Activated naive CD8-positive, alpha-beta T cell treated with anti-CD3 and anti-CD28 coated beads, Interleukin-2, amount 10 ng/mL, durations not matched to agents 7 days and 5 days (primary cell): ENCODE measurements around the gene NFKB2. TPM values are rescaled to one million over a fixed set of nuclear protein-coding genes. Genes with fewer than 3 reads are reported as not detected.

Source experiments
- ATAC-seq: fragments of 150-1000 bp; cut with Tn5 transposase; one replicate; pipeline ENCODE4 v1.10.0; 2021; ENCODE audit warnings: low read depth, moderate library complexity
- POLR2A ChIA-PET: fragments of 350-600 bp; sonication (Branson Sonifier 250); formaldehyde crosslinking; loops from one replicate; lab custom pipeline; 2021; ENCODE audit warnings: antibody characterized with exemption; lab: Charles Lee
- DNase-seq: peaks from one replicate; pipeline ENCODE4 v3.0.0; 2021
- H3K27ac Mint-ChIP-seq: one replicate; pipeline ENCODE4 v1.8.0; 2022; ENCODE audit warnings: mild to moderate bottlenecking, mixed read lengths
- H3K27me3 Mint-ChIP-seq: one replicate; pipeline ENCODE4 v1.8.0; 2022; ENCODE audit warnings: mild to moderate bottlenecking, moderate library complexity, mixed read lengths
- H3K36me3 Mint-ChIP-seq: one replicate; pipeline ENCODE4 v1.8.0; 2021; ENCODE audit warnings: mild to moderate bottlenecking, mixed read lengths
- H3K4me1 Mint-ChIP-seq: one replicate; pipeline ENCODE4 v1.8.0; 2021; ENCODE audit warnings: mixed read lengths
- H3K4me3 Mint-ChIP-seq: one replicate; pipeline ENCODE4 v1.8.0; 2022; ENCODE audit warnings: mild to moderate bottlenecking, moderate library complexity, mixed read lengths
- H3K9me3 Mint-ChIP-seq: one replicate; pipeline ENCODE4 v1.8.0; 2021; ENCODE audit warnings: mixed read lengths
- total RNA-seq, 2 experiments: library from RNA; stranded (reverse); gene quantifications; one replicate each; pipeline ENCODE4 v1.2.3, GENCODE V29; 2021

The NFKB2 gene
- total RNA-seq, 2 experiments from 2014 or later, result 103 to 104 TPM

- Mint-ChIP-seq H3K4me1 (peaks cover 25% of the 10 kb centered on the region), H3K36me3 (peaks cover 6% of the 10 kb centered on the region), H3K27me3 (no peaks in the 10 kb centered on the region), H3K9me3 (no peaks in the 10 kb centered on the region), H3K27ac (peak overlapping the region; percentile 96), H3K4me3 (peak overlapping the region; percentile 90)
- POLR2A ChIA-PET, result interaction anchor here (0.6 to 5.0 kb wide), 4 partner anchors 12 to 793 kb away, joined by 3 to 30 read pairs (median 4); partner anchors contain the start of genes CUEDC2 and SUFU
- DNase-seq (no peak), ATAC-seq (no peak)
Measured at GRCh38 chr10:102397222-102398171, 2.0 kb downstream of the NFKB2 start.

GRCh38 chr10:102398172-102399020 lies 2.9 kb downstream of the NFKB2 start:
- peaks cover 6% of the 10 kb centered on the region for H3K36me3 Mint-ChIP-seq
- H3K9me3 Mint-ChIP-seq, result no peaks in the 10 kb centered on the region
- DNase-seq (no peak), ATAC-seq (no peak)
- POLR2A ChIA-PET, result interaction anchor here (0.6 to 5.0 kb wide), 11 partner anchors 9 to 793 kb away, joined by 3 to 30 read pairs (median 4); partner anchors contain the start of genes CUEDC2 and SUFU
- H3K27ac Mint-ChIP-seq, result peak overlapping the region; percentile 41
- no peaks in the 10 kb centered on the region for H3K27me3 Mint-ChIP-seq
- peak overlapping the region; percentile 66 for H3K4me3 Mint-ChIP-seq
- H3K4me1 Mint-ChIP-seq, result peaks cover 23% of the 10 kb centered on the region

- POLR2A ChIA-PET, result interaction anchor here (0.6 to 1.5 kb wide), 12 partner anchors 10 to 173 kb away, joined by 3 to 6 read pairs (median 3); partner anchors contain the start of gene CUEDC2
- Mint-ChIP-seq H3K4me1 (peaks cover 21% of the 10 kb centered on the region), H3K27ac (peak overlapping the region; percentile 48), H3K9me3 (no peaks in the 10 kb centered on the region), H3K27me3 (no peaks in the 10 kb centered on the region), H3K36me3 (peaks cover 6% of the 10 kb centered on the region), H3K4me3 (peak overlapping the region; percentile 66)
- DNase-seq, result peak; percentile 96
- peak; percentile 71 for ATAC-seq
Measured at GRCh38 chr10:102399217-102400021, 3.9 kb downstream of the NFKB2 start.

DNA sequence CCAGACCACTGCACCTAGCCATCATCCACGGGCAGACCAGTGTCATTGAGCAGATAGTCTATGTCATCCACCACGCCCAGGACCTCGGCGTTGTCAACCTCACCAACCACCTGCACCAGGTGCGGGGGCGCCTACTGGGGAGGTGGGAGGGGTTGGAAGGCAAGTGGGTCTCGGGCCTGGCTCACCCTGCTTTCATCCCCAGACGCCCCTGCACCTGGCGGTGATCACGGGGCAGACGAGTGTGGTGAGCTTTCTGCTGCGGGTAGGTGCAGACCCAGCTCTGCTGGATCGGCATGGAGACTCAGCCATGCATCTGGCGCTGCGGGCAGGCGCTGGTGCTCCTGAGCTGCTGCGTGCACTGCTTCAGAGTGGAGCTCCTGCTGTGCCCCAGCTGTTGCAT lies 4.6 kb downstream of the NFKB2 start:
- no peak for DNase-seq
- H3K4me1 Mint-ChIP-seq, result peaks cover 19% of the 10 kb centered on the region
- peaks cover 6% of the 10 kb centered on the region for H3K36me3 Mint-ChIP-seq

GRCh38 chr10:102400598-102401341 lies 5.3 kb downstream of the NFKB2 start:
- Mint-ChIP-seq H3K4me3 (no peak overlapping the region), H3K27me3 (no peaks in the 10 kb centered on the region), H3K4me1 (peaks cover 21% of the 10 kb centered on the region), H3K36me3 (peaks cover 6% of the 10 kb centered on the region), H3K9me3 (no peaks in the 10 kb centered on the region), H3K27ac (peak overlapping the region; percentile 25)
- no peak for ATAC-seq
- no peak for DNase-seq
- POLR2A ChIA-PET, result interaction anchor here (1.1 kb wide), 1 partner anchor 32 kb away, joined by 4 read pairs; the partner anchor contains the start of gene CUEDC2

More for the DNA sequence above, 4.6 kb downstream of the NFKB2 start:
- Mint-ChIP-seq H3K27ac (peak overlapping the region; percentile 30), H3K4me3 (peak overlapping the region; percentile 59), H3K27me3 (no peaks in the 10 kb centered on the region), H3K9me3 (no peaks in the 10 kb centered on the region)
- no peak for ATAC-seq
- POLR2A ChIA-PET, result interaction anchor here (0.8 to 1.5 kb wide), 8 partner anchors 16 to 173 kb away, joined by 3 to 5 read pairs (median 4); partner anchors contain the start of gene CUEDC2

DNA sequence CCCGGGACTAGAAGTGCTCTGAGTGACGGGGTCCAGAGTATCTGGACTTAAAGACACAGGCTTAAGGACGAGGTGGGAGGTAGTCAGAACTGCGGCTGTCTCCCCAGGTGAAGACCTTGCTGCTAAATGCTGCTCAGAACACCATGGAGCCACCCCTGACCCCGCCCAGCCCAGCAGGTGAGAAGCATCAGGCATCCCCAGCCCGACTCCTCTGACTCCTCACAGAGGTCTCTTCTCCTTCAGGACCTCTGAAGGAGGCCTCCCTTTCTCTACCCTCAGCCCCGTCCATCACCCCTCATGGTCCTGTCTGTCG lies 5.8 kb downstream of the NFKB2 start:
- POLR2A ChIA-PET, result no interaction called here
- H3K36me3 Mint-ChIP-seq, result peaks cover 4% of the 10 kb centered on the region
- H3K4me1 Mint-ChIP-seq, result peaks cover 18% of the 10 kb centered on the region
- H3K27ac Mint-ChIP-seq, result peak overlapping the region; percentile 25
- H3K9me3 Mint-ChIP-seq, result no peaks in the 10 kb centered on the region
- H3K27me3 Mint-ChIP-seq, result no peaks in the 10 kb centered on the region
- ATAC-seq (no peak), DNase-seq (no peak)
- no peak overlapping the region for H3K4me3 Mint-ChIP-seq

GRCh38 chr10:102401735-102402511 lies 6.4 kb downstream of the NFKB2 start:
- POLR2A ChIA-PET, result interaction anchor here (1.0 kb wide), 1 partner anchor 74 kb away, joined by 3 read pairs; no protein-coding TSS in a partner anchor

DNA sequence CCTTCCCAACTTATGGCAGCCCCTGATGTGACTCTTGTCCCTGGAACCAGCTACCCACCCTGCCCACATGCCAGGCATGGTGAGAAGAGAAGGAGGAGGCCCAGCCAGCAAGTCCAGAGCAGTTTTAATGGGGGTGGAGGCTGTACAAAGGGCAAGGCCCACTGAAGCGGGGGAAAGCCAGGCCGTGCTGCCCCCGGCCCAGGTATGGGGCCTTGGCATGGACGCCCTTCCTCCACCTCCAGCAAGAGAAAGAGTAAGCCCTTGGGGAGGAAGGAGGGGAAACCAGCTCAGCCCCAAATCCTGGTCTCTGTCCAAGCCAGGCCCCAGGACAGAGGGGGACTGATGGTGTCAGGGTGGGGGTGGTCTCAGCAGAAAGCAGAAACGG lies 7.0 kb downstream of the NFKB2 start:
- no peak overlapping the region for H3K27ac Mint-ChIP-seq
- DNase-seq (no peak), ATAC-seq (no peak)
- peaks cover 4% of the 10 kb centered on the region for H3K36me3 Mint-ChIP-seq
- H3K9me3 Mint-ChIP-seq, result no peaks in the 10 kb centered on the region
- no peaks in the 10 kb centered on the region for H3K27me3 Mint-ChIP-seq
- POLR2A ChIA-PET, result interaction anchor here (1.0 kb wide), 1 partner anchor 74 kb away, joined by 3 read pairs; no protein-coding TSS in a partner anchor
- H3K4me3 Mint-ChIP-seq, result no peak overlapping the region
- peaks cover 16% of the 10 kb centered on the region for H3K4me1 Mint-ChIP-seq

More at GRCh38 chr10:102401735-102402511, 6.4 kb downstream of the NFKB2 start:
- Mint-ChIP-seq H3K27me3 (no peaks in the 10 kb centered on the region), H3K4me3 (no peak overlapping the region), H3K4me1 (peaks cover 16% of the 10 kb centered on the region), H3K36me3 (peaks cover 4% of the 10 kb centered on the region), H3K27ac (no peak overlapping the region), H3K9me3 (no peaks in the 10 kb centered on the region)
- DNase-seq (no peak), ATAC-seq (no peak)

DNA sequence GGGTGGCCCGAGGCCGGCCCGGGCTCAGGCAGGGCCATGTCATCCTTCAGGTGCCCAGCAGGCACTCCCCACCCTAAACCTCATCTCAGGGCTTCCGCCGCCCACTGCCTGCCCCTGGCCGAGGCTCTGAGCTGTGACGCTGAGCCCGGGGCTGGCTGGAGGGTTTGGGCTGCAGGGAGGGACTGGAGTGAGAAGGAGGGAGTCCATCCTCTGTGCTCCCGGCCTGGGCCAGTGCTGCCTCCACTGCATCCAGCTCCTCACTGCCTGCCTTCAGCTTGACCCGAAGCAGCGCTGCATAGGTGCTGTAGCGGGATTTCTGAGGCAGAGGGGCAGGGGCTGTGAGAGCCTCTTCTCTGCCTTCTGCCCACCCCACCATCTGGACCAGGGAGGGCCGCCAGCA lies 7.6 kb downstream of the NFKB2 start:
- H3K27ac Mint-ChIP-seq, result no peak overlapping the region
- POLR2A ChIA-PET, result interaction anchor here (1.2 kb wide), 1 partner anchor 9 kb away, joined by 3 read pairs; no protein-coding TSS in a partner anchor

GRCh38 chr10:102404361-102405107 lies 9.0 kb downstream of the NFKB2 start:
- no peak overlapping the region for H3K4me3 Mint-ChIP-seq
- DNase-seq, result no peak
- no peaks in the 10 kb centered on the region for H3K9me3 Mint-ChIP-seq
- peaks cover 8% of the 10 kb centered on the region for H3K27me3 Mint-ChIP-seq
- H3K36me3 Mint-ChIP-seq, result peaks cover 4% of the 10 kb centered on the region
- peaks cover 15% of the 10 kb centered on the region for H3K4me1 Mint-ChIP-seq
- no peak for ATAC-seq
- POLR2A ChIA-PET, result interaction anchor here (1.2 to 1.6 kb wide), 2 partner anchors 9 to 10 kb away, joined by 3 to 8 read pairs; partner anchors contain the start of gene NFKB2
- no peak overlapping the region for H3K27ac Mint-ChIP-seq

More for the DNA sequence above, 7.6 kb downstream of the NFKB2 start:
- no peak for DNase-seq
- H3K9me3 Mint-ChIP-seq, result no peaks in the 10 kb centered on the region
- H3K4me3 Mint-ChIP-seq, result no peak overlapping the region
- peaks cover 4% of the 10 kb centered on the region for H3K36me3 Mint-ChIP-seq
- peaks cover 17% of the 10 kb centered on the region for H3K4me1 Mint-ChIP-seq
- H3K27me3 Mint-ChIP-seq, result peaks cover 2% of the 10 kb centered on the region
- no peak for ATAC-seq
